HL-60 (cell line): ENCODE results near the gene SCLT1.

Experiments used
- GABPA ChIP-seq: IDR thresholded peaks from 2 replicates; pipeline ENCODE4 v1.6.1; 2012; ENCODE audit warnings: low read depth
- TF ChIP-seq, protein P1 (sequence below): IDR thresholded peaks from one replicate; pipeline ENCODE4 v1.5.1; 2011; ENCODE audit warnings: low read length, control low read depth, inconsistent platforms; ENCODE audit not compliant: insufficient read depth
- TF ChIP-seq, protein P2 (sequence below): IDR thresholded peaks from 2 replicates; pipeline ENCODE4 v1.6.1; 2012; ENCODE audit warnings: low read depth; ENCODE audit not compliant: insufficient replicate concordance

DNA sequence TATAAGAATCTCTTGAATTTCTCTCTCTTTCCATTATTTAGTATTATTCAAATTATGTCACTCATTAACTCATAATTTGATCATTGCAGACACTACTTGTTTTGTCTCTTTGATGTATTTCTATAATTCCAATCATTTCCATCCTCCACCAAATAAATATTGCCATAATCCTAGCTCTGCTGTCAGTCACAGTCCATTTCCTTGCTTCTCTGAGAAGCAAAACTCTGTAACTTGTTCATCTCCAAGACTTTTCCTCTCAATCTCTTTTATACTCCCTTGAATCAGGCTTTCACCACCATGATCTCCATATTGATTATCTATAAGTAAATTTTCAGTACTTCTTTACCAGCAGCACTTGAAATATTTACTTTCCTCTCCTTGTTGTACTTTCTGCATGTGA is 135.9 kb downstream of the SCLT1 start:
- TF ChIP-seq, protein P1, sequence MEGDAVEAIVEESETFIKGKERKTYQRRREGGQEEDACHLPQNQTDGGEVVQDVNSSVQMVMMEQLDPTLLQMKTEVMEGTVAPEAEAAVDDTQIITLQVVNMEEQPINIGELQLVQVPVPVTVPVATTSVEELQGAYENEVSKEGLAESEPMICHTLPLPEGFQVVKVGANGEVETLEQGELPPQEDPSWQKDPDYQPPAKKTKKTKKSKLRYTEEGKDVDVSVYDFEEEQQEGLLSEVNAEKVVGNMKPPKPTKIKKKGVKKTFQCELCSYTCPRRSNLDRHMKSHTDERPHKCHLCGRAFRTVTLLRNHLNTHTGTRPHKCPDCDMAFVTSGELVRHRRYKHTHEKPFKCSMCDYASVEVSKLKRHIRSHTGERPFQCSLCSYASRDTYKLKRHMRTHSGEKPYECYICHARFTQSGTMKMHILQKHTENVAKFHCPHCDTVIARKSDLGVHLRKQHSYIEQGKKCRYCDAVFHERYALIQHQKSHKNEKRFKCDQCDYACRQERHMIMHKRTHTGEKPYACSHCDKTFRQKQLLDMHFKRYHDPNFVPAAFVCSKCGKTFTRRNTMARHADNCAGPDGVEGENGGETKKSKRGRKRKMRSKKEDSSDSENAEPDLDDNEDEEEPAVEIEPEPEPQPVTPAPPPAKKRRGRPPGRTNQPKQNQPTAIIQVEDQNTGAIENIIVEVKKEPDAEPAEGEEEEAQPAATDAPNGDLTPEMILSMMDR = no peak
- TF ChIP-seq GABPA = no peak
- TF ChIP-seq, protein P2, sequence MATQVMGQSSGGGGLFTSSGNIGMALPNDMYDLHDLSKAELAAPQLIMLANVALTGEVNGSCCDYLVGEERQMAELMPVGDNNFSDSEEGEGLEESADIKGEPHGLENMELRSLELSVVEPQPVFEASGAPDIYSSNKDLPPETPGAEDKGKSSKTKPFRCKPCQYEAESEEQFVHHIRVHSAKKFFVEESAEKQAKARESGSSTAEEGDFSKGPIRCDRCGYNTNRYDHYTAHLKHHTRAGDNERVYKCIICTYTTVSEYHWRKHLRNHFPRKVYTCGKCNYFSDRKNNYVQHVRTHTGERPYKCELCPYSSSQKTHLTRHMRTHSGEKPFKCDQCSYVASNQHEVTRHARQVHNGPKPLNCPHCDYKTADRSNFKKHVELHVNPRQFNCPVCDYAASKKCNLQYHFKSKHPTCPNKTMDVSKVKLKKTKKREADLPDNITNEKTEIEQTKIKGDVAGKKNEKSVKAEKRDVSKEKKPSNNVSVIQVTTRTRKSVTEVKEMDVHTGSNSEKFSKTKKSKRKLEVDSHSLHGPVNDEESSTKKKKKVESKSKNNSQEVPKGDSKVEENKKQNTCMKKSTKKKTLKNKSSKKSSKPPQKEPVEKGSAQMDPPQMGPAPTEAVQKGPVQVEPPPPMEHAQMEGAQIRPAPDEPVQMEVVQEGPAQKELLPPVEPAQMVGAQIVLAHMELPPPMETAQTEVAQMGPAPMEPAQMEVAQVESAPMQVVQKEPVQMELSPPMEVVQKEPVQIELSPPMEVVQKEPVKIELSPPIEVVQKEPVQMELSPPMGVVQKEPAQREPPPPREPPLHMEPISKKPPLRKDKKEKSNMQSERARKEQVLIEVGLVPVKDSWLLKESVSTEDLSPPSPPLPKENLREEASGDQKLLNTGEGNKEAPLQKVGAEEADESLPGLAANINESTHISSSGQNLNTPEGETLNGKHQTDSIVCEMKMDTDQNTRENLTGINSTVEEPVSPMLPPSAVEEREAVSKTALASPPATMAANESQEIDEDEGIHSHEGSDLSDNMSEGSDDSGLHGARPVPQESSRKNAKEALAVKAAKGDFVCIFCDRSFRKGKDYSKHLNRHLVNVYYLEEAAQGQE = no peak
